ENCODE results near the gene INSYN1.

Gene INSYN1

GRCh38 chr15:73773428-73773827, 20.3 kb upstream of the INSYN1 start:
- DNase-seq: peak; percentile 36

- DNase-seq: no peak
Observed at GRCh38 chr15:73771385-73772045, 18.4 kb upstream of the INSYN1 start.

GRCh38 chr15:73770050-73770449, 16.9 kb upstream of the INSYN1 start:
- no peak for DNase-seq

GRCh38 chr15:73767806-73768501, 14.8 kb upstream of the INSYN1 start:
- no peak for DNase-seq

GRCh38 chr15:73766598-73766997, 13.4 kb upstream of the INSYN1 start:
- no peak for DNase-seq

GRCh38 chr15:73765778-73766177, 12.6 kb upstream of the INSYN1 start:
- no peak for DNase-seq

GRCh38 chr15:73763931-73764330, 10.8 kb upstream of the INSYN1 start:
- DNase-seq: no peak

GRCh38 chr15:73760330-73761329, 7.5 kb upstream of the INSYN1 start:
- no peak for DNase-seq

GRCh38 chr15:73758461-73758860, 5.3 kb upstream of the INSYN1 start:
- no peak for DNase-seq

- no peak for DNase-seq
Observed at GRCh38 chr15:73757571-73757970, 4.4 kb upstream of the INSYN1 start.

- no peak for DNase-seq
Observed at GRCh38 chr15:73756947-73757513, 3.9 kb upstream of the INSYN1 start.

- no peak for DNase-seq
Observed at GRCh38 chr15:73756390-73756789, 3.2 kb upstream of the INSYN1 start.

- no peak for DNase-seq
Observed at GRCh38 chr15:73755946-73756345, 2.8 kb upstream of the INSYN1 start.

GRCh38 chr15:73755481-73755880, 2.3 kb upstream of the INSYN1 start:
- DNase-seq: no peak

- no peak for DNase-seq
Observed at GRCh38 chr15:73754461-73754860, 1.3 kb upstream of the INSYN1 start.

GRCh38 chr15:73752806-73753193, 351 bp downstream of the INSYN1 start:
- no peak for DNase-seq

- no peak for DNase-seq
Observed at GRCh38 chr15:73751899-73752805, 999 bp downstream of the INSYN1 start.

GRCh38 chr15:73751511-73751898, 1.6 kb downstream of the INSYN1 start:
- DNase-seq: no peak

- DNase-seq: no peak
Observed at GRCh38 chr15:73750951-73751350, 2.2 kb downstream of the INSYN1 start.

GRCh38 chr15:73750438-73750837, 2.7 kb downstream of the INSYN1 start:
- no peak for DNase-seq

GRCh38 chr15:73749971-73750370, 3.2 kb downstream of the INSYN1 start:
- DNase-seq: no peak

- no peak for DNase-seq
Observed at GRCh38 chr15:73749533-73749932, 3.6 kb downstream of the INSYN1 start.

Measured in kidney glomerular epithelial cell (primary cell).